Activated CD8-positive, alpha-beta T cell treated with anti-CD3 and anti-CD28 coated beads for 36 hours (primary cell): ENCODE data around the gene EARS2. TPM values are rescaled to one million over a fixed set of nuclear protein-coding genes. Genes with fewer than 3 reads are reported as not detected.

ENCODE experiments used
- ATAC-seq: fragments of 200-7000 bp; cut with Tn5 transposase; one replicate; pipeline ENCODE4 v1.10.0; 2021; ENCODE audit warnings: mild to moderate bottlenecking, moderate library complexity
- CTCF ChIA-PET: fragments of 350-600 bp; sonication (Branson Sonifier 250); formaldehyde crosslinking; loops from one replicate; lab custom pipeline; 2021; ENCODE audit warnings: antibody characterized with exemption; lab: Charles Lee
- POLR2A ChIA-PET: fragments of 350-600 bp; sonication (Branson Sonifier 250); formaldehyde crosslinking; loops from one replicate; lab custom pipeline; 2021; ENCODE audit warnings: antibody characterized with exemption; lab: Charles Lee
- DNase-seq: peaks from one replicate; pipeline ENCODE4 v3.0.0-alpha.2; 2020
- H3K27ac Mint-ChIP-seq: one replicate; pipeline ENCODE4 v1.8.0; 2021; ENCODE audit warnings: mild to moderate bottlenecking, mixed read lengths
- H3K27me3 Mint-ChIP-seq: one replicate; pipeline ENCODE4 v1.8.0; 2021; ENCODE audit warnings: mixed read lengths
- H3K36me3 Mint-ChIP-seq: one replicate; pipeline ENCODE4 v1.8.0; 2021; ENCODE audit warnings: low read depth, mixed read lengths
- H3K4me1 Mint-ChIP-seq: one replicate; pipeline ENCODE4 v1.8.0; 2021; ENCODE audit warnings: low read depth, mixed read lengths
- H3K4me3 Mint-ChIP-seq: one replicate; pipeline ENCODE4 v1.8.0; 2021; ENCODE audit warnings: mild to moderate bottlenecking, moderate library complexity, mixed read lengths
- H3K9me3 Mint-ChIP-seq: one replicate; pipeline ENCODE4 v1.8.0; 2021; ENCODE audit warnings: mixed read lengths
- intact Hi-C: fragments of 100-400 bp; cut with micrococcal nuclease; formaldehyde crosslinking; loops from one replicate; pipeline ENCODE4 v1.10.0; 2022
- total RNA-seq, 2 experiments: library from RNA; stranded (reverse); gene quantifications; one replicate each; pipeline ENCODE4 v1.2.3, GENCODE V29; 2021
- TF ChIP-seq, protein P1 (sequence below): fragments of 200-600 bp; IDR thresholded peaks from one replicate; pipeline ENCODE4 v1.8.0; 2022; ENCODE audit warnings: antibody characterized with exemption, mild to moderate bottlenecking

The EARS2 gene
- total RNA-seq, 2 experiments from 2014 or later, result 25.7 to 29.1 TPM

DNA sequence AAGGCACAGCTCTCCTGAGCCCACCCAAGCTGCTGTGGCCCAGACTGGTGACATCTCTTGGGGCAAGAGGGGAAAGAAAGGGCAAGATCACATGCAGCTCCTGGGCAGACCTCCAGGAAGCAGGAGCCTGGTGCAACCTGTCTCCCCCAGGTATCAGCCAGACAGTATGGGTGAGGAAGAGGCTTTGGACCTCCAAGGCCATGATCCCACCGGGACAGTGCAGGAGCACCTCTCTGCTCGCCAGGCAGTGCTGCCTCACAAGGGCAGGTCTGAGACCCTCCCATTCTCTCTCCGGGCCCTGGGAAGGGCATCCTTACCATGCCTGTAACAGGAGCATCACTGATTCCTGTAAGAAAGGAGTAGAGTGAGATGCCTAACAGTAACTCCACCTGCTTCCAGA is 78.6 kb downstream of the EARS2 start:
- ATAC-seq (no peak), DNase-seq (no peak)
- Mint-ChIP-seq H3K4me3 (no peak overlapping the region), H3K27me3 (no peaks in the 10 kb centered on the region), H3K4me1 (peaks cover 3% of the 10 kb centered on the region), H3K27ac (no peak overlapping the region), H3K36me3 (peaks cover 52% of the 10 kb centered on the region), H3K9me3 (no peaks in the 10 kb centered on the region)
- TF ChIP-seq, protein P1, sequence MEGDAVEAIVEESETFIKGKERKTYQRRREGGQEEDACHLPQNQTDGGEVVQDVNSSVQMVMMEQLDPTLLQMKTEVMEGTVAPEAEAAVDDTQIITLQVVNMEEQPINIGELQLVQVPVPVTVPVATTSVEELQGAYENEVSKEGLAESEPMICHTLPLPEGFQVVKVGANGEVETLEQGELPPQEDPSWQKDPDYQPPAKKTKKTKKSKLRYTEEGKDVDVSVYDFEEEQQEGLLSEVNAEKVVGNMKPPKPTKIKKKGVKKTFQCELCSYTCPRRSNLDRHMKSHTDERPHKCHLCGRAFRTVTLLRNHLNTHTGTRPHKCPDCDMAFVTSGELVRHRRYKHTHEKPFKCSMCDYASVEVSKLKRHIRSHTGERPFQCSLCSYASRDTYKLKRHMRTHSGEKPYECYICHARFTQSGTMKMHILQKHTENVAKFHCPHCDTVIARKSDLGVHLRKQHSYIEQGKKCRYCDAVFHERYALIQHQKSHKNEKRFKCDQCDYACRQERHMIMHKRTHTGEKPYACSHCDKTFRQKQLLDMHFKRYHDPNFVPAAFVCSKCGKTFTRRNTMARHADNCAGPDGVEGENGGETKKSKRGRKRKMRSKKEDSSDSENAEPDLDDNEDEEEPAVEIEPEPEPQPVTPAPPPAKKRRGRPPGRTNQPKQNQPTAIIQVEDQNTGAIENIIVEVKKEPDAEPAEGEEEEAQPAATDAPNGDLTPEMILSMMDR, result no peak
- ChIA-PET CTCF (interaction anchor here (1.6 kb wide), 1 partner anchor 43 kb away, joined by 5 read pairs; no protein-coding TSS in a partner anchor), POLR2A (interaction anchor here (1.1 to 1.5 kb wide), 2 partner anchors 10 to 76 kb away, joined by 3 to 4 read pairs; no protein-coding TSS in a partner anchor)
- intact Hi-C loops, result no loop called here

DNA sequence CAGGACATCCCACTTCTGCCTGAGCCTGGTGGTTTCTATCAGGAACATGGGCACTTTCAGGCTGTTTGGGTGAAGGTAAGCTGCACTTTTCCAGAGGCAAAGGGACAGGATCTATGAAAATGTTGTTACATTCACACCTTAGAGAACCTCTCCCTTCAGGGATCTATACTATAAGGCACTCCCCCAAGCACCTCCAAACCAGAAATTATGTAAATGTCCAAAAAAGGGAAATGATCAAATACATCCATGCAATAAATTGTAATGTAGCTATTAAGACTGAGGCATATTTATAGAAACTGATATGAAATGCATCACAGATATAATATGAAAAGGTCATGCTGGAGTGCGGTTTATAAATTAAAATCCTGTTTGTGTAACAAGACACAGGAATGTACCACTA is 80.9 kb downstream of the EARS2 start:
- Mint-ChIP-seq H3K27ac (no peak overlapping the region), H3K36me3 (peaks cover 41% of the 10 kb centered on the region), H3K4me3 (no peak overlapping the region), H3K9me3 (no peaks in the 10 kb centered on the region), H3K27me3 (no peaks in the 10 kb centered on the region), H3K4me1 (no peaks in the 10 kb centered on the region)
- ChIA-PET CTCF (interaction anchor here (1.3 kb wide), 1 partner anchor 40 kb away, joined by 3 read pairs; no protein-coding TSS in a partner anchor), POLR2A (interaction anchor here (0.6 to 1.2 kb wide), 3 partner anchors 9 to 14 kb away, joined by 3 read pairs; no protein-coding TSS in a partner anchor)
- intact Hi-C loops, result no loop called here
- TF ChIP-seq, protein P1, result no peak
- DNase-seq (no peak), ATAC-seq (no peak)

Other genes with a start within 250 kb of the EARS2 start
- gene COG7, start 104.2 kb downstream of the EARS2 start, total RNA-seq, result 10 to 100 TPM; 16.4 to 16.7 TPM
- gene GGA2, start 46.9 kb downstream of the EARS2 start, total RNA-seq, result 10 to 100 TPM; 91.0 to 96.9 TPM
- 10 to 100 TPM; 51.8 to 54.1 TPM for gene UBFD1, start 377 bp upstream of the EARS2 start, total RNA-seq
- gene NDUFAB1, start 39.0 kb upstream of the EARS2 start, total RNA-seq, result 100 to 1,000 TPM; 157 to 162 TPM
- gene PALB2, start 84.0 kb upstream of the EARS2 start, total RNA-seq, result 10 to 100 TPM; 22.9 to 24.0 TPM
- gene DCTN5, start 84.1 kb upstream of the EARS2 start, total RNA-seq, result 10 to 100 TPM; 51.3 to 54.1 TPM
- 10 to 100 TPM; 85.8 to 87.9 TPM for gene PLK1, start 121.5 kb upstream of the EARS2 start, total RNA-seq
- not detected for gene ERN2, start 155.9 kb upstream of the EARS2 start, total RNA-seq
- not detected for gene CHP2, start 197.7 kb upstream of the EARS2 start, total RNA-seq